ENCODE data around the gene RUNX1. TPM values are rescaled to one million over a fixed set of nuclear protein-coding genes. Genes with fewer than 3 reads are reported as not detected.

The RUNX1 gene
- total RNA-seq, 1 donor from 2014 or later = 18.7 TPM

DNA sequence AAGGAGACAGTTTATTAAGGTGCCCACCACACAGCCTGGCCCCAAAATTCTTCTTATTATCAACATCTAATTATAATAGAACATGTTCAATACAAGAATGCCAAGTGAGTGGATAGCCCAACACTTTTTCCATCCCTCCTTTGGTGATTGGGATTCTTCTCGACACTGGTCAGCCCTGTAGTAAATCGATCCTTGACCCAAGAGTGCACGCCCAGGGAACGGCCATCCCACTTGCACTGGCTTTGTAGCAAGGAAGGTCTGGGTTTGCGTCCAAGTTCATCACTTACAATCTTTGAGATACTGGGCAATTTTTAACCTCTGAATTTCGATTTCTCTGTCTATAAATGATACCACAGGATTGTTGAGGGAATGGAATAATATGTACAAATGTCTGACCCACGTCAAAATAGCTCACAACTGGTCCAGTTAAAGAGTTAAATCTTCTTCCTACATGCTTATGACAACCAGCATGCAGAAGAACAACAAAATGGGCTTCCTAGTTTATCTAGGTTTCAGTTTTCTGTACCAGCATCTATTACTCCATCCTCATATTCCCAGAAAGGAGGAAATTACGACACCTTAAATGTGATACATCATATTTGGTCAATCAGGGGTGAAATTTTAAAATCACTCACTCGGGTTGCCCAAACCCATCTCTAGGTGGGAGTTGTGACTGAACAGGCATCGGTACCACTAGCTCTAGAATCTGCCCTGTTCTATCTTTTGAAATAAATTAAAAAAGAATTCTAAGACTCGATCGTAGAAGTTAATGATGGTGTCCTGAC, 218.5 kb downstream of the RUNX1 start:
- H3K4me1 Mint-ChIP-seq (ENCODE audit: unreplicated experiment) = peaks cover 2% of the 10 kb centered on the region
- no peak for DNase-seq (ENCODE audit: low spot score)
- H3K4me3 Mint-ChIP-seq (ENCODE audit: unreplicated experiment) = no peak overlapping the region
- no peak overlapping the region for H3K27ac Mint-ChIP-seq (ENCODE audit: unreplicated experiment)
- peaks cover 19% of the 10 kb centered on the region for H3K36me3 Mint-ChIP-seq (ENCODE audit: low read depth, unreplicated experiment)
- no peak for TF ChIP-seq CTCF (IDR thresholded peaks at IDR 0.05; ENCODE audit: unreplicated experiment)
- H3K9me3 Mint-ChIP-seq (ENCODE audit: unreplicated experiment) = no peaks in the 10 kb centered on the region
- no peaks in the 10 kb centered on the region for H3K27me3 Mint-ChIP-seq (ENCODE audit: unreplicated experiment)

GRCh38 chr21:34827445-34828235, 221.5 kb downstream of the RUNX1 start:
- no peak for TF ChIP-seq CTCF (IDR thresholded peaks at IDR 0.05; ENCODE audit: unreplicated experiment)
- Mint-ChIP-seq H3K4me3 (ENCODE audit: unreplicated experiment) (no peak overlapping the region), H3K9me3 (ENCODE audit: unreplicated experiment) (no peaks in the 10 kb centered on the region), H3K36me3 (ENCODE audit: low read depth, unreplicated experiment) (peaks cover 36% of the 10 kb centered on the region), H3K4me1 (ENCODE audit: unreplicated experiment) (no peaks in the 10 kb centered on the region), H3K27me3 (ENCODE audit: unreplicated experiment) (no peaks in the 10 kb centered on the region), H3K27ac (ENCODE audit: unreplicated experiment) (no peak overlapping the region)
- no peak for DNase-seq (ENCODE audit: low spot score)

DNA sequence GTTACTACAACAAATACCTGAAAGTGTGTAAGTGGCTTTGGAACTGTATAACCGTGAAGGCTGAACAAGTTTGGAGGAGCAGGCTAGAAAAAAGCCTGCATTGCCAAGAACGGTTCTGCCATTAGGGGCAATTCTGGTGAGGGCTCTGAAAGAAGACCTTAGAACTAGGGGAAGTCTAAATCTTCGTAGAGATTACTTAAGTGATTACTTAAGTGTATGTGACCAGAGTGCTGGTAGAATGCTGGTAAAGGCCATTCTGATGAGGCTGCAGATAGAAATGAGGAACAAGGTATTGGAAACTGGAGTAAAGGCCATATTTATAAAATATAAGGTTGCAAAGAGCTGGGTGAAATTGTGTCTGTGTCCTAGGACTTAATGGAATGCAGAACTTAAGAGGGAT, 222.3 kb downstream of the RUNX1 start:
- no peak for TF ChIP-seq CTCF (IDR thresholded peaks at IDR 0.05; ENCODE audit: unreplicated experiment)
- H3K4me1 Mint-ChIP-seq (ENCODE audit: unreplicated experiment) = no peaks in the 10 kb centered on the region
- H3K27ac Mint-ChIP-seq (ENCODE audit: unreplicated experiment) = no peak overlapping the region
- DNase-seq (ENCODE audit: low spot score) = no peak
- no peaks in the 10 kb centered on the region for H3K9me3 Mint-ChIP-seq (ENCODE audit: unreplicated experiment)
- H3K27me3 Mint-ChIP-seq (ENCODE audit: unreplicated experiment) = no peaks in the 10 kb centered on the region
- peaks cover 36% of the 10 kb centered on the region for H3K36me3 Mint-ChIP-seq (ENCODE audit: low read depth, unreplicated experiment)
- H3K4me3 Mint-ChIP-seq (ENCODE audit: unreplicated experiment) = no peak overlapping the region

DNA sequence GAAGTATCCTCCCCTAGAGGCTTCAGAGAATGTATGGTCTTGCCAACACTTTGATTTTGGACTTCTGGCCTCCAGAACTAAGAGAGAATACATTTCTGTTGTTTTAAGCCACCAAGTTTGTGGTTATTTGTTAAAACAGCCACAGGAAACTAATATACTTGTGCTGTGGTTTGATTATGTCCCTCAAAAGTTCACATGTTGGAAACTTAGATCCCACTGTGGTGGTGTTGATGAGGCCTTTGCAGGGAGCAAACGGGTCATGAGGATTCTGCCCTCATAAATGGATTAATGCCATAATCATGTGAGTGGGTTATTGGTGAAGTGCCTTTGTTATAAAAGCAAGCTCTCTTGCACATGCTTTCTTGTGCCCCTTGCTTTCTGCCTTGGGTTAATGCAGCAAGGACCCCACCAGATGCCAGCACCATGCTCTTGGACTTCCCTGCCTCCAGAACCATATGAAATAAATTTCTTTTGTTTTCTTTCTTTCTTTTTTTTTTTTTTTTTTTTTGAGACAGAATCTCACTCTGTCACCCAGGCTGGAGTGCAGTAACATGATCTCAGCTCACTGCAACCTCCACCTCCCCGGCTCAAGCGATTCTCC, 223.1 kb downstream of the RUNX1 start:
- H3K4me3 Mint-ChIP-seq (ENCODE audit: unreplicated experiment) = no peak overlapping the region
- H3K27ac Mint-ChIP-seq (ENCODE audit: unreplicated experiment) = no peak overlapping the region
- no peak for DNase-seq (ENCODE audit: low spot score)
- no peaks in the 10 kb centered on the region for H3K9me3 Mint-ChIP-seq (ENCODE audit: unreplicated experiment)
- no peak for TF ChIP-seq CTCF (IDR thresholded peaks at IDR 0.05; ENCODE audit: unreplicated experiment)
- peaks cover 36% of the 10 kb centered on the region for H3K36me3 Mint-ChIP-seq (ENCODE audit: low read depth, unreplicated experiment)
- H3K4me1 Mint-ChIP-seq (ENCODE audit: unreplicated experiment) = no peaks in the 10 kb centered on the region
- no peaks in the 10 kb centered on the region for H3K27me3 Mint-ChIP-seq (ENCODE audit: unreplicated experiment)
